ENCODE measurements around the gene EGFL8.

DNA sequence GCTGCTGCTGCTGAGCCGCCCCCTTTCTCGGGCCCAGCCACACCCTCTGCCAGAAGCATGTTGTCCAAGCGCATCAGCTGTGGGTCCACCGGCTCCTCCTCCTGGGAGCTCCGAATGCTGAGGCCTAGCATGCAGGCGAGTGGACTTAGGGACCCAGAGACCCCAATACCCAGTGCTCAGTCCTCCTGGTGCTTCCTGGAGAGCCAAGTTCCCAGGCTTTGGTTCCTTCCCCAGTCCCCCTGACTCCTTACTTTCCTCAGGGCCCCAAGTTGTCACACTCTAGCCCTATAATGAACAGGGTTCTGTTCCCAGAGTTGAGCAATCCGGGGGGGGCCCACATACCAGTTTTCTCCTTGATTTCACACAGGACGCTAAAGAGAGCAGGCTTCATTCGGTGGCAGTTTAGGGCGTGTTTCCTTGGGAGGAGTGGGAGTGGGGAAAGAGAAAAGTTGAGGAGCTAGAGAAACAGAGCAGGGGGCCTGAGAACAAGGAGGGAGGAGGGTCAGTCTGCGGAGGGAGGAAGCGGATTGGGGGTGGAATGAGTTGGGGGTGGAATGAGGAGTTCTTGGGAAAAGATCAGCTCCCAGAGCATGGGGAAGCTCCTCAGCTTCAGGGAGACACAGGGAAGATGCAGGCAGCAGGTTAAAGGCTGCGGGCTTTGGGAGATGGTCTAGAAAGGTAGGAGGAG lies 24.1 kb downstream of the EGFL8 start:
- peak in 1 of 2 donors; percentile 24 for TF ChIP-seq POLR2AphosphoS5 (IDR thresholded peaks at IDR 0.05; ENCODE audit: insufficient read depth in 1 of 2, low read depth in 1 of 2)
- TF ChIP-seq, protein P1, sequence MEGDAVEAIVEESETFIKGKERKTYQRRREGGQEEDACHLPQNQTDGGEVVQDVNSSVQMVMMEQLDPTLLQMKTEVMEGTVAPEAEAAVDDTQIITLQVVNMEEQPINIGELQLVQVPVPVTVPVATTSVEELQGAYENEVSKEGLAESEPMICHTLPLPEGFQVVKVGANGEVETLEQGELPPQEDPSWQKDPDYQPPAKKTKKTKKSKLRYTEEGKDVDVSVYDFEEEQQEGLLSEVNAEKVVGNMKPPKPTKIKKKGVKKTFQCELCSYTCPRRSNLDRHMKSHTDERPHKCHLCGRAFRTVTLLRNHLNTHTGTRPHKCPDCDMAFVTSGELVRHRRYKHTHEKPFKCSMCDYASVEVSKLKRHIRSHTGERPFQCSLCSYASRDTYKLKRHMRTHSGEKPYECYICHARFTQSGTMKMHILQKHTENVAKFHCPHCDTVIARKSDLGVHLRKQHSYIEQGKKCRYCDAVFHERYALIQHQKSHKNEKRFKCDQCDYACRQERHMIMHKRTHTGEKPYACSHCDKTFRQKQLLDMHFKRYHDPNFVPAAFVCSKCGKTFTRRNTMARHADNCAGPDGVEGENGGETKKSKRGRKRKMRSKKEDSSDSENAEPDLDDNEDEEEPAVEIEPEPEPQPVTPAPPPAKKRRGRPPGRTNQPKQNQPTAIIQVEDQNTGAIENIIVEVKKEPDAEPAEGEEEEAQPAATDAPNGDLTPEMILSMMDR (IDR thresholded peaks at IDR 0.05), result no peak
- no peak for TF ChIP-seq POLR2A (IDR thresholded peaks at IDR 0.05)
